ENCODE data around the gene RAB30.
"Not testable (repeated sequence)": the region's sequence is repeated elsewhere in the genome, so short reads cannot be mapped to it uniquely, and the experiment has no call there.

RAB30 gene

GRCh38 chr11:82955736-82956453 is 115.8 kb downstream of the RAB30 start:
- ATAC-seq, H3K4me3 Mint-ChIP-seq, H3K27me3 Mint-ChIP-seq: not testable (repeated sequence)
- H3K36me3 Mint-ChIP-seq (ENCODE audit: low read depth), result peaks cover 40% of the 10 kb centered on the region
- H3K27ac Mint-ChIP-seq, result peak overlapping the region; percentile 32
- DNase-seq, result peak; percentile 68
- peaks cover 56% of the 10 kb centered on the region for H3K4me1 Mint-ChIP-seq
- peaks cover 33% of the 10 kb centered on the region for H3K9me3 Mint-ChIP-seq

- peaks cover 23% of the 10 kb centered on the region for H3K9me3 Mint-ChIP-seq
- not testable (repeated sequence) for H3K4me3 Mint-ChIP-seq
Measured at GRCh38 chr11:82950502-82950901, 121.2 kb downstream of the RAB30 start.

GRCh38 chr11:82949352-82949751 is 122.3 kb downstream of the RAB30 start:
- Mint-ChIP-seq H3K27me3 (no peaks in the 10 kb centered on the region), H3K9me3 (peaks cover 18% of the 10 kb centered on the region), H3K4me1 (peaks cover 9% of the 10 kb centered on the region), H3K4me3 (no peak overlapping the region), H3K36me3 (ENCODE audit: low read depth) (peaks cover 23% of the 10 kb centered on the region), H3K27ac (no peak overlapping the region)
- ATAC-seq (no peak), DNase-seq (no peak)

More at GRCh38 chr11:82950502-82950901, 121.2 kb downstream of the RAB30 start:
- H3K27ac Mint-ChIP-seq, DNase-seq, H3K27me3 Mint-ChIP-seq, ATAC-seq, H3K4me1 Mint-ChIP-seq: not testable (repeated sequence)
- peaks cover 29% of the 10 kb centered on the region for H3K36me3 Mint-ChIP-seq (ENCODE audit: low read depth)

- Mint-ChIP-seq H3K27me3 (no peaks in the 10 kb centered on the region), H3K4me3 (no peak overlapping the region), H3K4me1 (peaks cover 12% of the 10 kb centered on the region), H3K36me3 (ENCODE audit: low read depth) (peaks cover 8% of the 10 kb centered on the region), H3K27ac (no peak overlapping the region), H3K9me3 (peaks cover 18% of the 10 kb centered on the region)
- DNase-seq (no peak), ATAC-seq (no peak)
Measured at GRCh38 chr11:82945682-82946081, 126.0 kb downstream of the RAB30 start.

GRCh38 chr11:82945041-82945440 is 126.7 kb downstream of the RAB30 start:
- H3K27ac Mint-ChIP-seq, DNase-seq, H3K27me3 Mint-ChIP-seq, H3K4me3 Mint-ChIP-seq: not testable (repeated sequence)
- ATAC-seq, result peak; percentile 49
- H3K4me1 Mint-ChIP-seq, result peaks cover 12% of the 10 kb centered on the region
- peaks cover 11% of the 10 kb centered on the region for H3K36me3 Mint-ChIP-seq (ENCODE audit: low read depth)
- H3K9me3 Mint-ChIP-seq, result peaks cover 20% of the 10 kb centered on the region

- peaks cover 11% of the 10 kb centered on the region for H3K36me3 Mint-ChIP-seq (ENCODE audit: low read depth)
- H3K4me1 Mint-ChIP-seq, result peaks cover 16% of the 10 kb centered on the region
- ATAC-seq (no peak), DNase-seq (no peak)
- H3K4me3 Mint-ChIP-seq, result no peak overlapping the region
- peaks cover 20% of the 10 kb centered on the region for H3K9me3 Mint-ChIP-seq
- H3K27me3 Mint-ChIP-seq, result no peaks in the 10 kb centered on the region
- H3K27ac Mint-ChIP-seq, result no peak overlapping the region
Measured at GRCh38 chr11:82944198-82944597, 127.5 kb downstream of the RAB30 start.

GRCh38 chr11:82943430-82943829 is 128.3 kb downstream of the RAB30 start:
- not testable (repeated sequence) for H3K4me3 Mint-ChIP-seq

GRCh38 chr11:82942376-82942775 is 129.3 kb downstream of the RAB30 start:
- no peak for DNase-seq
- Mint-ChIP-seq H3K27me3 (no peaks in the 10 kb centered on the region), H3K4me1 (peaks cover 16% of the 10 kb centered on the region), H3K27ac (no peak overlapping the region), H3K36me3 (ENCODE audit: low read depth) (peaks cover 11% of the 10 kb centered on the region), H3K4me3 (no peak overlapping the region), H3K9me3 (peaks cover 20% of the 10 kb centered on the region)
- ATAC-seq, result no peak

More at GRCh38 chr11:82943430-82943829, 128.3 kb downstream of the RAB30 start:
- H3K27ac Mint-ChIP-seq, ATAC-seq, H3K27me3 Mint-ChIP-seq, DNase-seq: not testable (repeated sequence)
- Mint-ChIP-seq H3K9me3 (peaks cover 20% of the 10 kb centered on the region), H3K36me3 (ENCODE audit: low read depth) (peaks cover 11% of the 10 kb centered on the region), H3K4me1 (peaks cover 16% of the 10 kb centered on the region)

- no peak for DNase-seq
- H3K36me3 Mint-ChIP-seq (ENCODE audit: low read depth), result peaks cover 23% of the 10 kb centered on the region
- ATAC-seq, result peak; percentile 33
- no peak overlapping the region for H3K4me3 Mint-ChIP-seq
- H3K27ac Mint-ChIP-seq, result no peak overlapping the region
- no peaks in the 10 kb centered on the region for H3K27me3 Mint-ChIP-seq
- peaks cover 15% of the 10 kb centered on the region for H3K9me3 Mint-ChIP-seq
- H3K4me1 Mint-ChIP-seq, result peaks cover 8% of the 10 kb centered on the region
Measured at GRCh38 chr11:82939456-82939855, 132.2 kb downstream of the RAB30 start.

- ATAC-seq, result no peak
- DNase-seq, result no peak
- Mint-ChIP-seq H3K27ac (no peak overlapping the region), H3K36me3 (ENCODE audit: low read depth) (peaks cover 40% of the 10 kb centered on the region), H3K27me3 (no peaks in the 10 kb centered on the region), H3K9me3 (peaks cover 15% of the 10 kb centered on the region), H3K4me1 (peaks cover 15% of the 10 kb centered on the region), H3K4me3 (no peak overlapping the region)
Measured at GRCh38 chr11:82937554-82937953, 134.1 kb downstream of the RAB30 start.

- no peak for DNase-seq
- H3K9me3 Mint-ChIP-seq, result peaks cover 8% of the 10 kb centered on the region
- H3K27me3 Mint-ChIP-seq, result no peaks in the 10 kb centered on the region
- H3K4me1 Mint-ChIP-seq, result peaks cover 24% of the 10 kb centered on the region
- H3K27ac Mint-ChIP-seq, result no peak overlapping the region
- no peak overlapping the region for H3K4me3 Mint-ChIP-seq
- ATAC-seq, result no peak
- peaks cover 50% of the 10 kb centered on the region for H3K36me3 Mint-ChIP-seq (ENCODE audit: low read depth)
Measured at GRCh38 chr11:82936261-82936660, 135.4 kb downstream of the RAB30 start.

- H3K27ac Mint-ChIP-seq, result no peak overlapping the region
- DNase-seq, result no peak
- peaks cover 35% of the 10 kb centered on the region for H3K4me1 Mint-ChIP-seq
- no peak overlapping the region for H3K4me3 Mint-ChIP-seq
- H3K9me3 Mint-ChIP-seq, result no peaks in the 10 kb centered on the region
- no peak for ATAC-seq
- H3K36me3 Mint-ChIP-seq (ENCODE audit: low read depth), result peaks cover 62% of the 10 kb centered on the region
- H3K27me3 Mint-ChIP-seq, result no peaks in the 10 kb centered on the region
Measured at GRCh38 chr11:82932564-82932963, 139.1 kb downstream of the RAB30 start.

GRCh38 chr11:82930734-82931133 is 141.0 kb downstream of the RAB30 start:
- no peaks in the 10 kb centered on the region for H3K27me3 Mint-ChIP-seq
- H3K9me3 Mint-ChIP-seq, result no peaks in the 10 kb centered on the region
- H3K4me3 Mint-ChIP-seq, result no peak overlapping the region
- no peak overlapping the region for H3K27ac Mint-ChIP-seq
- peaks cover 64% of the 10 kb centered on the region for H3K36me3 Mint-ChIP-seq (ENCODE audit: low read depth)
- DNase-seq (no peak), ATAC-seq (no peak)
- peaks cover 41% of the 10 kb centered on the region for H3K4me1 Mint-ChIP-seq

- Mint-ChIP-seq H3K36me3 (ENCODE audit: low read depth) (peaks cover 64% of the 10 kb centered on the region), H3K9me3 (no peaks in the 10 kb centered on the region), H3K27me3 (no peaks in the 10 kb centered on the region), H3K4me1 (peaks cover 41% of the 10 kb centered on the region), H3K27ac (peak overlapping the region; percentile 39), H3K4me3 (no peak overlapping the region)
- DNase-seq (no peak), ATAC-seq (no peak)
Measured at GRCh38 chr11:82930229-82930628, 141.5 kb downstream of the RAB30 start.

GRCh38 chr11:82929121-82929520 is 142.6 kb downstream of the RAB30 start:
- Mint-ChIP-seq H3K4me1 (peaks cover 42% of the 10 kb centered on the region), H3K36me3 (ENCODE audit: low read depth) (peaks cover 59% of the 10 kb centered on the region), H3K4me3 (no peak overlapping the region), H3K27ac (no peak overlapping the region), H3K27me3 (no peaks in the 10 kb centered on the region), H3K9me3 (no peaks in the 10 kb centered on the region)
- ATAC-seq, result no peak
- no peak for DNase-seq

All from activated naive CD8-positive, alpha-beta T cell treated with anti-CD3 and anti-CD28 coated beads, Interleukin-2, amount 50 U/mL, for 24 hours (primary cell).